Mammary epithelial cell (primary cell): ENCODE results near the gene IPO4.

ENCODE experiments used
- CTCF ChIP-seq, 2 donors: IDR thresholded peaks in 1 of 2; conservative IDR thresholded peaks in 1 of 2; 2 replicates each; pipeline ENCODE4 v1.5.1; 2011 to 2012; ENCODE audit warnings: inconsistent platforms in 2 of 2, low read length in 2 of 2, mild to moderate bottlenecking in 2 of 2, control low read depth in 1 of 2, low read depth in 1 of 2; ENCODE audit not compliant: insufficient read depth in 1 of 2; ENCODE audit errors: extremely low read depth in 1 of 2
- EZH2 ChIP-seq: IDR thresholded peaks from 2 replicates; pipeline ENCODE4 v1.6.1; 2012; ENCODE audit warnings: low read length, inconsistent platforms, borderline replicate concordance

GRCh38 chr14:24204163-24205146, 15.8 kb upstream of the IPO4 start:
- TF ChIP-seq CTCF (conservative IDR thresholded peaks at IDR 0.05 in 1 of 2, IDR thresholded peaks at IDR 0.05 in 1 of 2; ENCODE audit: extremely low read depth in 1 of 2, insufficient read depth in 1 of 2, low read depth in 1 of 2, low read length in 2 of 2) (no peak), EZH2 (no peak)
